GM12875 (cell line): ENCODE results near the gene ANXA4.

ENCODE experiments used
- H3K4me3 ChIP-seq: one replicate; pipeline ENCODE4 v1.5.1; 2011; ENCODE audit warnings: low read depth, low read length, control low read depth
- CTCF ChIP-seq: IDR thresholded peaks from 2 replicates; pipeline ENCODE4 v1.5.1; 2011; ENCODE audit warnings: low read depth, mild to moderate bottlenecking, control low read depth, inconsistent platforms, low read length, moderate library complexity, borderline replicate concordance; ENCODE audit not compliant: insufficient read depth

The ANXA4 gene

GRCh38 chr2:69846182-69847067 is 104.5 kb downstream of the ANXA4 start:
- no peak for TF ChIP-seq CTCF

GRCh38 chr2:69847068-69847828 is 105.3 kb downstream of the ANXA4 start:
- H3K4me3 ChIP-seq = no peak overlapping the region
- no peak for TF ChIP-seq CTCF

More at GRCh38 chr2:69846182-69847067, 104.5 kb downstream of the ANXA4 start:
- no peak overlapping the region for H3K4me3 ChIP-seq

- no peak for TF ChIP-seq CTCF
- no peak overlapping the region for H3K4me3 ChIP-seq
Measured at GRCh38 chr2:69848186-69848790, 106.4 kb downstream of the ANXA4 start.

- TF ChIP-seq CTCF = no peak
- H3K4me3 ChIP-seq = no peak overlapping the region
Measured at GRCh38 chr2:69858261-69858660, 116.3 kb downstream of the ANXA4 start.

- H3K4me3 ChIP-seq = no peak overlapping the region
- TF ChIP-seq CTCF = no peak
Measured at GRCh38 chr2:69863298-69863697, 121.4 kb downstream of the ANXA4 start.
